ENCODE results near the gene NIFK.

DNA sequence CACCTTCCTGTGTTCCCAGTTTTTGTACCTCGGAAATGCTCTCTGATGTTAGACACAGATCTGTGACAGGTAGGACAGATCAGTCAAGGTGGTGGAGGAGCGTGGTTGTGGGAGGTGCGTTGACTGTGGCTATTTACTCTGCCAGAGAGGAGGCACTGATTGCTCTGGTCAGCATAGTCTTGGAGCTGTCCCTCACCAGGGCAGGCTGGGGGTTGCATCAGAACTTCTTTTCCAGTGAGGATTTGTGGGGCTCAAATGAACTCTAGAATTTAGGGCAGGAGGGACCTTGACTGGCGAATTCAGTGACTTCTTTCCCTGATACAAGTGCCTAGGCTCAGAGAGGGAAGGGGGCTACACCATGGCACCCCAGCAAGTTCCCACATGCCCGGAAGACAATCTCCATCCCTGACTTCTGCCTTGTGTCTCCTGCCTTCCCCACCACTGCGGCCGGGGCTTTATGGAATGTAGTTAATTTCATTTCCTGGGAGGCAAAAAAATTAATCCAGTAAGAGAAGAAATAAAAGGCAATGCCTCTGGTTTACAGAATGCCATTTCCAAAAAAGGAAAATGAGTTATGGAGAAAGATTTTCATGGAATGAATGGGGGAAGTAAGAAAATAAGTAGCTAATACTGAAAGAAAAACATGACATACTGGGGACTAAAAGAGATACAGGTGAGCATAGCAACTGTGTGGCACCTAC is 26.1 kb downstream of the NIFK start:
- TF ChIP-seq POLR2AphosphoS5 (IDR thresholded peaks at IDR 0.05) (no peak), CTCF (IDR thresholded peaks at IDR 0.05) (no peak), POLR2A (IDR thresholded peaks at IDR 0.05) (no peak)
